Transverse colon (tissue), 4 donors: ENCODE data around the gene R3HDM4. TPM values are rescaled to one million over a fixed set of nuclear protein-coding genes. Genes with fewer than 3 reads are reported as not detected.

ENCODE experiments used
- DNase-seq: peaks from one replicate; pipeline ENCODE4 v3.0.0-alpha.2; 2019
- H3K27ac ChIP-seq, 4 donors: fragments of 200-600 bp; sonication (generic); 2 replicates each; pipeline ENCODE4 v1.5.1; 2016 to 2018; ENCODE audit warnings: inconsistent platforms in 4 of 4
- H3K27me3 ChIP-seq: fragments of 200-600 bp; sonication (generic); 2 replicates; pipeline ENCODE4 v1.5.1; 2017; ENCODE audit warnings: inconsistent platforms
- H3K36me3 ChIP-seq, 4 donors: fragments of 200-600 bp; sonication (generic); 2 replicates each; pipeline ENCODE4 v1.5.1; 2017 to 2019; ENCODE audit warnings: inconsistent platforms in 4 of 4
- H3K4me1 ChIP-seq, 4 donors: fragments of 200-600 bp; sonication (generic); 2 replicates each; pipeline ENCODE4 v1.5.1; 2017 to 2020; ENCODE audit warnings: inconsistent platforms in 4 of 4
- H3K4me3 ChIP-seq, 4 donors: fragments of 200-600 bp; sonication (generic); 1 replicate in 1 of 4; 2 replicates in 3 of 4; pipeline versions ENCODE4 v1.5.1 to v1.6.1; 2017 to 2019; ENCODE audit warnings: inconsistent platforms in 4 of 4
- H3K9me3 ChIP-seq, 2 donors: fragments of 200-600 bp; sonication (generic); 2 replicates each; pipeline ENCODE4 v1.5.1; 2017 to 2019; ENCODE audit warnings: inconsistent platforms in 2 of 2
- EP300 ChIP-seq: sonication (generic); formaldehyde crosslinking; IDR thresholded peaks from one replicate; pipeline ENCODE4 v1.6.1; 2017; ENCODE audit warnings: antibody characterized with exemption, low read depth
- POLR2A ChIP-seq: fragments of 450-650 bp; IDR thresholded peaks from one replicate; pipeline ENCODE4 v1.6.1; 2016; ENCODE audit warnings: antibody characterized with exemption, mild to moderate bottlenecking, moderate library complexity
- POLR2AphosphoS5 ChIP-seq, 3 donors: sonication (generic); formaldehyde crosslinking; IDR thresholded peaks; one replicate each; pipeline ENCODE4 v1.6.1; 2016; ENCODE audit warnings: antibody characterized with exemption in 3 of 3
- WGBS, 2 donors: methylation state at CpG; one replicate each; pipeline ENCODE4 v1.1.5; 2018; ENCODE audit warnings: low coverage in 1 of 2; 5-methylcytosine and 5-hydroxymethylcytosine counted together
- in situ Hi-C, 4 donors: fragments of 200-750 bp; cut with MboI; loops; one replicate each; pipeline versions ENCODE4 v1.15.0 to v1.15.1; 2017; ENCODE audit warnings: low sequenced_read_pairs in 3 of 4, low pct_ligation_motif_present in 1 of 4, low pct_unique_long_range_greater_than_20kb in 1 of 4
- intact Hi-C: fragments of 100-400 bp; cut with DNase I; formaldehyde crosslinking; loops from one replicate; pipeline ENCODE4 v1.15.1; 2023; ENCODE audit warnings: low total_unique reads
- total RNA-seq, 4 donors: library from RNA; depleted of rRNA; stranded (reverse); fragments of >200 nt; gene quantifications; one replicate each; pipeline ENCODE4 v1.1.0, GENCODE V29; 2016
- TF ChIP-seq, protein P1 (sequence below), 5 experiments: fragments of 200-600 bp in 3 of 5; fragments of 450-650 bp in 2 of 5; sonication (generic) in 3 of 5; IDR thresholded peaks; 1 replicate in 2 of 5; 2 replicates in 3 of 5; pipeline ENCODE4 v1.5.1; 2016 to 2017; ENCODE audit warnings: antibody characterized with exemption in 5 of 5, inconsistent platforms in 3 of 5, mild to moderate bottlenecking in 2 of 5, moderate library complexity in 1 of 5

R3HDM4 gene
- total RNA-seq, 4 donors from 2014 or later, result 43.8 to 49.4 (median 46.7) TPM

GRCh38 chr19:920051-920864 is 7.2 kb upstream of the R3HDM4 start:
- DNase-seq, result no peak
- Histone ChIP-seq H3K9me3 (no peaks in the 10 kb centered on the region), H3K27me3 (peaks cover 55% of the 10 kb centered on the region), H3K27ac (no peak overlapping the region), H3K4me3 (peak overlapping the region in 2 of 4 donors; percentile 26 to 30), H3K4me1 (peaks cover 13 to 56% (median 45%) of the 10 kb centered on the region in 4 donors), H3K36me3 (no peaks in the 10 kb centered on the region)
- TF ChIP-seq POLR2AphosphoS5 (IDR thresholded peaks at IDR 0.05) (no peak), EP300 (no peak), POLR2A (no peak)
- TF ChIP-seq, protein P1, sequence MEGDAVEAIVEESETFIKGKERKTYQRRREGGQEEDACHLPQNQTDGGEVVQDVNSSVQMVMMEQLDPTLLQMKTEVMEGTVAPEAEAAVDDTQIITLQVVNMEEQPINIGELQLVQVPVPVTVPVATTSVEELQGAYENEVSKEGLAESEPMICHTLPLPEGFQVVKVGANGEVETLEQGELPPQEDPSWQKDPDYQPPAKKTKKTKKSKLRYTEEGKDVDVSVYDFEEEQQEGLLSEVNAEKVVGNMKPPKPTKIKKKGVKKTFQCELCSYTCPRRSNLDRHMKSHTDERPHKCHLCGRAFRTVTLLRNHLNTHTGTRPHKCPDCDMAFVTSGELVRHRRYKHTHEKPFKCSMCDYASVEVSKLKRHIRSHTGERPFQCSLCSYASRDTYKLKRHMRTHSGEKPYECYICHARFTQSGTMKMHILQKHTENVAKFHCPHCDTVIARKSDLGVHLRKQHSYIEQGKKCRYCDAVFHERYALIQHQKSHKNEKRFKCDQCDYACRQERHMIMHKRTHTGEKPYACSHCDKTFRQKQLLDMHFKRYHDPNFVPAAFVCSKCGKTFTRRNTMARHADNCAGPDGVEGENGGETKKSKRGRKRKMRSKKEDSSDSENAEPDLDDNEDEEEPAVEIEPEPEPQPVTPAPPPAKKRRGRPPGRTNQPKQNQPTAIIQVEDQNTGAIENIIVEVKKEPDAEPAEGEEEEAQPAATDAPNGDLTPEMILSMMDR (IDR thresholded peaks at IDR 0.05), result no peak
- in situ Hi-C loops, result loop anchor here (5.0 to 10.0 kb wide), 5 partner anchors 62 to 155 kb away; partner anchors contain the start of genes WDR18 (in 4 of the 4), CFD (in 3 of the 4) and ELANE (in 1 of the 4)
- intact Hi-C loops, result loop anchor here (10.0 kb wide), 1 partner anchor 185 kb away; the partner anchor contains the start of gene GPX4
- WGBS, 2 donors, result 1 to 10% methylated on average over 2 to 53 of the region's 84 CpGs

- in situ Hi-C loops (loop anchor here (5.0 to 10.0 kb wide), 5 partner anchors 62 to 155 kb away; partner anchors contain the start of genes WDR18 (in 4 of the 4), CFD (in 3 of the 4) and ELANE (in 1 of the 4)), intact Hi-C loops (loop anchor here (5.0 to 10.0 kb wide), 3 partner anchors 57 to 275 kb away; partner anchors contain the start of gene GPX4)
- Histone ChIP-seq H3K4me1 (peaks cover 13 to 49% (median 38%) of the 10 kb centered on the region in 4 donors), H3K36me3 (no peaks in the 10 kb centered on the region), H3K27me3 (peaks cover 55% of the 10 kb centered on the region), H3K9me3 (no peaks in the 10 kb centered on the region), H3K27ac (no peak overlapping the region), H3K4me3 (peak overlapping the region in 2 of 4 donors; percentile 26 to 30)
- TF ChIP-seq POLR2AphosphoS5 (IDR thresholded peaks at IDR 0.05) (no peak), EP300 (no peak), POLR2A (no peak)
- TF ChIP-seq, protein P1 (IDR thresholded peaks at IDR 0.05), result no peak
- DNase-seq, result no peak
- 1% methylated on average over 42 of the region's 68 CpGs; no CpG with 5 or more reads in 1 of the 2 donors for WGBS, 2 donors
These were observed 6.4 kb upstream of the R3HDM4 start for GRCh38 chr19:919199-920050.

DNA sequence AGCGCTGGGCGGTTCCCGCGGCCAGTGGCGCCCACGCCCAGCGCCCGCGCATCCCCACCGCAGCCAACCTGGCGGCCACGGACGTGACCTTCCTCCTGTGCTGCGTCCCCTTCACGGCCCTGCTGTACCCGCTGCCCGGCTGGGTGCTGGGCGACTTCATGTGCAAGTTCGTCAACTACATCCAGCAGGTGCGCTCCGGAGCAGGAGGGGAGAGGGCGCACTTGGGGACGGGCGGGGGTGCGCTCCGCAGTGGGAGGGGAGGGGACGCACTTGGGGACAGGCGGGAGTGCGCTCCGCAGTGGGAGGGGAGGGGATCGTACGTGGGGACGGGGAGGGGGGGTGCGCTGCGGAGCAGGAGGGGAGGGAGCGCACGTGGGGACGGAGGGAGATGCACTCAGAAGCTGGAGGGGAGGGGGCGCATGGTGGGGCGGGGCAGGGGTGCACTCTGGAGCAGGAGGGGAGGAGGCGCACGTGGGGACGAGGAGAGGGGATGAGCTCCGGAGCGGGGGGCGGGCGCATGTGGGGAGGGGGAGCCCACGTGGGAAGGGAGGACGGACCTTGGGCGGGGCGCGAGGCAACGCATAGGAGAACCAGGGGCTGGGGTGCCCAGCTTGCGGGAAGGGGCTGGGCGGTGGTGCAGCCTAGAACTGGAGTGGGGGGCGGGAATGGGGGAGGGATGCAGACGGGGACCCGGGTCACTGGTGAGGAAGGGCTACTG is 5.6 kb upstream of the R3HDM4 start:
- intact Hi-C loops, result loop anchor here (5.0 to 10.0 kb wide), 2 partner anchors 56 to 276 kb away; no protein-coding TSS in a partner anchor
- Histone ChIP-seq H3K4me1 (peaks cover 13 to 45% (median 40%) of the 10 kb centered on the region in 4 donors), H3K27me3 (peaks cover 55% of the 10 kb centered on the region), H3K9me3 (no peaks in the 10 kb centered on the region), H3K36me3 (no peaks in the 10 kb centered on the region), H3K27ac (no peak overlapping the region), H3K4me3 (no peak overlapping the region)
- no peak for DNase-seq
- in situ Hi-C loops, result no loop called here
- 3% methylated on average over 47 of the region's 58 CpGs; no CpG with 5 or more reads in 1 of the 2 donors for WGBS, 2 donors
- TF ChIP-seq POLR2A, result no peak
- no peak for TF ChIP-seq EP300
- TF ChIP-seq POLR2AphosphoS5 (IDR thresholded peaks at IDR 0.05), result no peak
- TF ChIP-seq, protein P1 (IDR thresholded peaks at IDR 0.05), result no peak
